Peyer's patch (tissue), 4 donors: ENCODE data around the gene ZDHHC11.
A peak's percentile ranks its signal among the peaks of the same experiment; 100 is the strongest.

Source experiments
- CTCF ChIP-seq, 6 experiments: fragments of 450-650 bp in 4 of 6; fragments of 200-600 bp in 2 of 6; sonication (generic) in 1 of 6; IDR thresholded peaks; one replicate each; pipeline ENCODE4 v1.5.1; 2017 to 2019; ENCODE audit warnings: antibody characterized with exemption in 6 of 6, mild to moderate bottlenecking in 3 of 6, moderate library complexity in 1 of 6
- POLR2A ChIP-seq, 2 donors: fragments of 450-650 bp; IDR thresholded peaks; one replicate each; pipeline ENCODE4 v1.5.1; 2017; ENCODE audit warnings: antibody characterized with exemption in 2 of 2, mild to moderate bottlenecking in 2 of 2, moderate library complexity in 2 of 2

GRCh38 chr5:757931-758697 is 92.7 kb downstream of the ZDHHC11 start:
- TF ChIP-seq CTCF (IDR thresholded peaks at IDR 0.05) (peak in 1 of 6 experiments; percentile 4), POLR2A (IDR thresholded peaks at IDR 0.05) (no peak)
